ENCODE data around the gene METTL8. TPM values are rescaled to one million over a fixed set of nuclear protein-coding genes. Genes with fewer than 3 reads are reported as not detected.

Gene METTL8
- total and polyA plus RNA-seq, 2 of the 13 experiments (the other 11 are each of a cell fraction or from before 2014, with no cell fraction given), result 18.6 to 68.2 TPM

- TF ChIP-seq SNAPC4 (CRISPR knock-in tag; IDR thresholded peaks at IDR 0.05) (no peak; the same call in 1 of the 2 replicates), ZNF276 (CRISPR knock-in tag; IDR thresholded peaks at IDR 0.05; ENCODE audit: low read depth) (peak; percentile 86; the same call in 1 of the 2 replicates), HNRNPUL1 (IDR thresholded peaks at IDR 0.05; ENCODE audit: low read depth, low read length) (peak; percentile 80; the same call in 1 of the 2 replicates), MTA3 (CRISPR knock-in tag; IDR thresholded peaks at IDR 0.05) (no peak), PRDM4 (CRISPR knock-in tag; IDR thresholded peaks at IDR 0.05; ENCODE audit: borderline replicate concordance) (peak; percentile 54; the same call in 1 of the 2 replicates), DDIT3 (CRISPR knock-in tag; IDR thresholded peaks at IDR 0.05) (no peak), SRF (IDR thresholded peaks at IDR 0.05; ENCODE audit: low read depth, low read length) (no peak), PHF5A (CRISPR knock-in tag; IDR thresholded peaks at IDR 0.05; ENCODE audit: low read depth, unreplicated experiment) (peak; percentile 86), MZF1 (CRISPR knock-in tag; IDR thresholded peaks at IDR 0.05; ENCODE audit: borderline replicate concordance) (0 out of 2 replicates have a peak, but pooled peaks have one; percentile 13), NFATC3 (CRISPR knock-in tag; IDR thresholded peaks at IDR 0.05) (no peak), CTCF (CRISPR knock-in tag; IDR thresholded peaks at IDR 0.05) (no peak), GZF1 (CRISPR knock-in tag; IDR thresholded peaks at IDR 0.05) (0 out of 2 replicates have a peak, but pooled peaks have one; percentile 18), ZNF253 (CRISPR knock-in tag; IDR thresholded peaks at IDR 0.05; ENCODE audit: borderline replicate concordance) (peak; percentile 72), MXD4 (CRISPR knock-in tag; IDR thresholded peaks at IDR 0.05) (peak; percentile 73)
These were observed 511 bp upstream of the METTL8 start, which contains the start of gene DCAF17 (continued) for GRCh38 chr2:171434013-171434989.

All from HepG2 (cell line).